ENCODE results near the gene ATP13A5.

- TF ChIP-seq POLR2A (IDR thresholded peaks at IDR 0.05), result no peak
- TF ChIP-seq, protein P1, sequence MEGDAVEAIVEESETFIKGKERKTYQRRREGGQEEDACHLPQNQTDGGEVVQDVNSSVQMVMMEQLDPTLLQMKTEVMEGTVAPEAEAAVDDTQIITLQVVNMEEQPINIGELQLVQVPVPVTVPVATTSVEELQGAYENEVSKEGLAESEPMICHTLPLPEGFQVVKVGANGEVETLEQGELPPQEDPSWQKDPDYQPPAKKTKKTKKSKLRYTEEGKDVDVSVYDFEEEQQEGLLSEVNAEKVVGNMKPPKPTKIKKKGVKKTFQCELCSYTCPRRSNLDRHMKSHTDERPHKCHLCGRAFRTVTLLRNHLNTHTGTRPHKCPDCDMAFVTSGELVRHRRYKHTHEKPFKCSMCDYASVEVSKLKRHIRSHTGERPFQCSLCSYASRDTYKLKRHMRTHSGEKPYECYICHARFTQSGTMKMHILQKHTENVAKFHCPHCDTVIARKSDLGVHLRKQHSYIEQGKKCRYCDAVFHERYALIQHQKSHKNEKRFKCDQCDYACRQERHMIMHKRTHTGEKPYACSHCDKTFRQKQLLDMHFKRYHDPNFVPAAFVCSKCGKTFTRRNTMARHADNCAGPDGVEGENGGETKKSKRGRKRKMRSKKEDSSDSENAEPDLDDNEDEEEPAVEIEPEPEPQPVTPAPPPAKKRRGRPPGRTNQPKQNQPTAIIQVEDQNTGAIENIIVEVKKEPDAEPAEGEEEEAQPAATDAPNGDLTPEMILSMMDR (IDR thresholded peaks at IDR 0.05), result no peak
Measured at GRCh38 chr3:193407688-193408087, 29.1 kb upstream of the ATP13A5 start.
